H9 (cell line): ENCODE measurements around the gene TREML1. TPM values are rescaled to one million over a fixed set of nuclear protein-coding genes. Genes with fewer than 3 reads are reported as not detected.

Source experiments
- DNase-seq: peaks from one replicate; pipeline ENCODE4 v3.0.0-alpha.2; 2017
- H2AFZ ChIP-seq: one replicate; pipeline ENCODE4 v1.6.1; 2013; ENCODE audit warnings: mild to moderate bottlenecking, low read length, control low read depth, moderate library complexity
- H2AK5ac ChIP-seq: 2 replicates; pipeline ENCODE4 v1.6.1; 2013; ENCODE audit warnings: low read length, control low read depth, mixed read lengths; ENCODE audit not compliant: insufficient read length
- H2BK120ac ChIP-seq: one replicate; pipeline ENCODE4 v1.6.1; 2013; ENCODE audit warnings: low read depth, mild to moderate bottlenecking, low read length, control low read depth, inconsistent platforms; ENCODE audit not compliant: poor library complexity, severe bottlenecking
- H2BK12ac ChIP-seq: 2 replicates; pipeline ENCODE4 v1.6.1; 2013; ENCODE audit warnings: low read length, control low read depth, mixed read lengths, low read depth; ENCODE audit not compliant: insufficient read length
- H2BK15ac ChIP-seq: 2 replicates; pipeline ENCODE4 v1.6.1; 2013; ENCODE audit warnings: low read depth, low read length, control low read depth
- H2BK20ac ChIP-seq: one replicate; pipeline ENCODE4 v1.6.1; 2013; ENCODE audit warnings: low read depth, mild to moderate bottlenecking, low read length, control low read depth, inconsistent platforms; ENCODE audit not compliant: poor library complexity, severe bottlenecking
- H2BK5ac ChIP-seq: 2 replicates; pipeline ENCODE4 v1.6.1; 2013; ENCODE audit warnings: low read length, control low read depth, mixed read lengths; ENCODE audit not compliant: insufficient read length
- H3K14ac ChIP-seq: 2 replicates; pipeline ENCODE4 v1.6.1; 2013; ENCODE audit warnings: low read length, control low read depth; ENCODE audit not compliant: insufficient read depth
- H3K18ac ChIP-seq: 2 replicates; pipeline ENCODE4 v1.6.1; 2013; ENCODE audit warnings: low read depth, mild to moderate bottlenecking, mixed read lengths, low read length, control low read depth; ENCODE audit not compliant: insufficient read length
- H3K23ac ChIP-seq: 2 replicates; pipeline ENCODE4 v1.6.1; 2013; ENCODE audit warnings: low read length, control low read depth, mixed read lengths, low read depth; ENCODE audit not compliant: insufficient read length
- H3K23me2 ChIP-seq: 2 replicates; pipeline ENCODE4 v1.6.1; 2013; ENCODE audit warnings: low read depth, mild to moderate bottlenecking, mixed read lengths, low read length, control low read depth; ENCODE audit not compliant: insufficient read length, poor library complexity, severe bottlenecking
- H3K27ac ChIP-seq: 2 replicates; pipeline ENCODE4 v1.5.1; 2013; ENCODE audit warnings: low read length, control low read depth, mixed read lengths, low read depth; ENCODE audit not compliant: insufficient read length
- H3K27me3 ChIP-seq: 2 replicates; pipeline ENCODE4 v1.6.1; 2013; ENCODE audit warnings: low read length, control low read depth, inconsistent platforms; ENCODE audit not compliant: insufficient read depth
- H3K4ac ChIP-seq: 2 replicates; pipeline ENCODE4 v1.6.1; 2013; ENCODE audit warnings: low read depth, mild to moderate bottlenecking, control low read depth, inconsistent platforms, low read length, moderate library complexity
- H3K4me1 ChIP-seq: 2 replicates; pipeline ENCODE4 v1.6.1; 2013; ENCODE audit warnings: low read length, control low read depth, inconsistent platforms; ENCODE audit not compliant: insufficient read depth
- H3K4me2 ChIP-seq: 2 replicates; pipeline ENCODE4 v1.6.1; 2013; ENCODE audit warnings: low read length, control low read depth, mixed read lengths; ENCODE audit not compliant: insufficient read length, insufficient read depth
- H3K56ac ChIP-seq: 2 replicates; pipeline ENCODE4 v1.6.1; 2013; ENCODE audit warnings: low read depth, mild to moderate bottlenecking, mixed read lengths, low read length, control low read depth; ENCODE audit not compliant: insufficient read length
- H3K79me1 ChIP-seq: 2 replicates; pipeline ENCODE4 v1.6.1; 2013; ENCODE audit warnings: low read depth, mild to moderate bottlenecking, moderate library complexity, low read length, control low read depth, inconsistent platforms; ENCODE audit not compliant: insufficient read depth, poor library complexity, severe bottlenecking
- H3K79me2 ChIP-seq: 2 replicates; pipeline ENCODE4 v1.6.1; 2013; ENCODE audit warnings: low read length, control low read depth, inconsistent platforms; ENCODE audit not compliant: insufficient read depth
- H3K9ac ChIP-seq: 2 replicates; pipeline ENCODE4 v1.6.1; 2013; ENCODE audit warnings: low read length, control low read depth, mixed read lengths; ENCODE audit not compliant: insufficient read length; ENCODE audit errors: extremely low read depth
- H3K9me3 ChIP-seq: one replicate; pipeline ENCODE4 v1.6.1; 2013; ENCODE audit warnings: low read depth, low read length, inconsistent platforms; ENCODE audit not compliant: control insufficient read depth
- H3T11ph ChIP-seq: one replicate; pipeline ENCODE4 v1.6.1; 2013; ENCODE audit warnings: mild to moderate bottlenecking, low read length, control low read depth, inconsistent platforms
- H4K20me1 ChIP-seq: one replicate; pipeline ENCODE4 v1.6.1; 2013; ENCODE audit not compliant: control insufficient read depth, insufficient read length, insufficient read depth
- H4K5ac ChIP-seq: 2 replicates; pipeline ENCODE4 v1.6.1; 2013; ENCODE audit warnings: low read depth, mild to moderate bottlenecking, mixed read lengths, low read length, control low read depth; ENCODE audit not compliant: insufficient read length
- H4K8ac ChIP-seq: replicated peaks from 2 replicates; pipeline ENCODE4 v1.6.1; 2013; ENCODE audit warnings: low read length, control low read depth, mixed read lengths, low read depth; ENCODE audit not compliant: insufficient read length
- H4K91ac ChIP-seq: 2 replicates; pipeline ENCODE4 v1.6.1; 2013; ENCODE audit warnings: low read depth, mild to moderate bottlenecking, moderate library complexity, mixed read lengths, low read length, control low read depth; ENCODE audit not compliant: insufficient read length
- H3K27ac Mint-ChIP-seq, 3 experiments: 2 replicates in 2 of 3; 3 replicates in 1 of 3; pipeline ENCODE4 v1.8.0; 2020 to 2021; ENCODE audit warnings: mixed read lengths in 3 of 3, mild to moderate bottlenecking in 1 of 3, moderate library complexity in 1 of 3
- H3K27me3 Mint-ChIP-seq: 2 replicates; pipeline ENCODE4 v1.8.0; 2021; ENCODE audit warnings: low read depth, mild to moderate bottlenecking, moderate library complexity, mixed read lengths
- H3K36me3 Mint-ChIP-seq, 3 experiments: 2 replicates in 2 of 3; 3 replicates in 1 of 3; pipeline ENCODE4 v1.8.0; 2020 to 2021; ENCODE audit warnings: low read depth in 3 of 3, mixed read lengths in 3 of 3; ENCODE audit not compliant: insufficient read depth in 1 of 3
- H3K4me1 Mint-ChIP-seq, 2 experiments: 2 replicates each; pipeline ENCODE4 v1.8.0; 2020; ENCODE audit warnings: mixed read lengths in 2 of 2
- H3K4me3 Mint-ChIP-seq, 2 experiments: 2 replicates in 1 of 2; 3 replicates in 1 of 2; pipeline ENCODE4 v1.8.0; 2020 to 2021; ENCODE audit warnings: mild to moderate bottlenecking in 2 of 2, mixed read lengths in 2 of 2, moderate library complexity in 1 of 2
- H3K9me3 Mint-ChIP-seq, 2 experiments: 2 replicates in 1 of 2; 3 replicates in 1 of 2; pipeline ENCODE4 v1.8.0; 2020; ENCODE audit warnings: mild to moderate bottlenecking in 2 of 2, mixed read lengths in 2 of 2, moderate library complexity in 1 of 2
- CTCF ChIP-seq: fragments of 200-600 bp; sonication (generic); conservative IDR thresholded peaks from 3 replicates; pipeline ENCODE4 v1.8.0; 2021; ENCODE audit warnings: antibody characterized with exemption, mild to moderate bottlenecking
- WGBS: extraction: QIAGEN DNeasy Blood & Tissue Kit; methylation state at CpG from one replicate; pipeline ENCODE4 v1.1.7; 2013; ENCODE audit warnings: missing lambda C conversion rate, low lambda C conversion rate, mixed read lengths; ENCODE audit not compliant: insufficient read length; ENCODE audit errors: extremely low coverage; 5-methylcytosine and 5-hydroxymethylcytosine counted together
- total RNA-seq: library from RNA; stranded (reverse); gene quantifications from 2 replicates; pipeline ENCODE4 v1.2.1, GENCODE V29; 2021

TREML1 gene
- total RNA-seq, 1 experiment from 2014 or later = not detected

GRCh38 chr6:41147917-41148316 is 6.2 kb downstream of the TREML1 start:
- Histone ChIP-seq H2AFZ (no peak overlapping the region), H2BK5ac (no peak overlapping the region), H4K8ac (no peak overlapping the region), H3K4ac (no peak overlapping the region), H3K23me2 (no peaks in the 10 kb centered on the region), H4K20me1 (no peaks in the 10 kb centered on the region), H3K79me2 (no peaks in the 10 kb centered on the region), H3K27ac (no peak overlapping the region), H3T11ph (no peak overlapping the region), H3K4me2 (no peak overlapping the region), H3K27me3 (no peaks in the 10 kb centered on the region), H2AK5ac (no peak overlapping the region), H4K91ac (no peak overlapping the region), H3K9ac (no peak overlapping the region), H2BK12ac (no peak overlapping the region), H3K79me1 (no peaks in the 10 kb centered on the region), H3K14ac (no peak overlapping the region), H3K18ac (no peak overlapping the region), H2BK15ac (no peak overlapping the region), H3K9me3 (no peaks in the 10 kb centered on the region), H3K56ac (no peak overlapping the region), H4K5ac (no peak overlapping the region), H2BK120ac (no peak overlapping the region), H3K23ac (no peak overlapping the region), H2BK20ac (no peak overlapping the region), H3K4me1 (no peaks in the 10 kb centered on the region)
- Mint-ChIP-seq H3K27me3 (no peaks in the 10 kb centered on the region), H3K36me3 (no peaks in the 10 kb centered on the region; a peak in 1 of 7 replicates), H3K9me3 (no peaks in the 10 kb centered on the region), H3K4me3 (no peak overlapping the region), H3K4me1 (no peaks in the 10 kb centered on the region), H3K27ac (no peak overlapping the region)
- DNase-seq = no peak
- no peak for TF ChIP-seq CTCF
- no CpG with 5 or more reads among the region's 1 CpG for WGBS
